B cell (primary cell): ENCODE results near the gene RPL23. TPM values are rescaled to one million over a fixed set of nuclear protein-coding genes. Genes with fewer than 3 reads are reported as not detected.

ENCODE experiments used
- ATAC-seq: fragments of 200-7000 bp; cut with Tn5 transposase; one replicate; pipeline ENCODE4 v1.10.0; 2021; ENCODE audit warnings: low read depth, mild to moderate bottlenecking, moderate number of reproducible peaks, moderate library complexity
- CTCF ChIA-PET: fragments of 350-600 bp; sonication (Branson Sonifier 250); formaldehyde crosslinking; loops from one replicate; lab custom pipeline; 2021; ENCODE audit warnings: antibody characterized with exemption, inconsistent platforms; lab: Charles Lee
- POLR2A ChIA-PET: fragments of 350-600 bp; sonication (Branson Sonifier 250); formaldehyde crosslinking; loops from one replicate; lab custom pipeline; 2021; ENCODE audit warnings: antibody characterized with exemption; lab: Charles Lee
- DNase-seq: peaks from one replicate; pipeline ENCODE4 v3.0.0; 2013
- H2AFZ ChIP-seq: 2 replicates; pipeline ENCODE4 v1.6.1; 2012; ENCODE audit warnings: mild to moderate bottlenecking, low read depth, low read length; ENCODE audit not compliant: insufficient read depth, poor library complexity, severe bottlenecking
- H3K27ac ChIP-seq, 2 donors: 1 replicate in 1 of 2; 2 replicates in 1 of 2; pipeline ENCODE4 v1.5.1; 2012 to 2013; ENCODE audit warnings: low read length in 2 of 2, mild to moderate bottlenecking in 2 of 2, moderate library complexity in 1 of 2
- H3K27me3 ChIP-seq, 4 experiments: fragments of 200-600 bp in 1 of 4; sonication (generic) in 1 of 4; replicated peaks in 1 of 4; 1 replicate in 2 of 4; 2 replicates in 2 of 4; pipeline versions ENCODE4 v1.6.1 to v1.7.0; 2013 to 2016; ENCODE audit warnings: low read length in 3 of 4, mild to moderate bottlenecking in 2 of 4, mixed read lengths in 1 of 4, moderate library complexity in 1 of 4; ENCODE audit not compliant: insufficient read depth in 4 of 4, control insufficient read depth in 3 of 4; ENCODE audit errors: control extremely low read depth in 1 of 4
- H3K36me3 ChIP-seq, 2 experiments: replicated peaks in 1 of 2; 1 replicate in 1 of 2; 2 replicates in 1 of 2; pipeline versions ENCODE4 v1.6.1 to v1.7.1; 2013; ENCODE audit warnings: low read length in 1 of 2; ENCODE audit not compliant: insufficient read depth in 2 of 2, control insufficient read depth in 1 of 2; ENCODE audit errors: control extremely low read depth in 1 of 2, extremely low read depth in 1 of 2
- H3K4me1 ChIP-seq, 2 donors: fragments of 200-600 bp in 1 of 2; sonication (generic) in 1 of 2; 1 replicate in 1 of 2; 2 replicates in 1 of 2; pipeline versions ENCODE4 v1.5.1 to v1.6.1; 2013 to 2017; ENCODE audit warnings: low read length in 2 of 2; ENCODE audit not compliant: control insufficient read depth in 2 of 2, insufficient read depth in 2 of 2
- H3K4me2 ChIP-seq: replicated peaks from 2 replicates; pipeline ENCODE3; 2012; ENCODE audit warnings: mild to moderate bottlenecking, low read depth, low read length; ENCODE audit not compliant: poor library complexity, severe bottlenecking
- H3K4me3 ChIP-seq, 5 experiments: fragments of 200-600 bp in 1 of 5; sonication (generic) in 1 of 5; 1 replicate in 3 of 5; 2 replicates in 2 of 5; pipeline versions ENCODE4 v1.5.1 to v1.7.0; 2011 to 2016; ENCODE audit warnings: low read length in 4 of 5, mild to moderate bottlenecking in 4 of 5, low read depth in 2 of 5, control low read depth in 1 of 5, moderate library complexity in 1 of 5; ENCODE audit not compliant: insufficient read depth in 1 of 5; ENCODE audit errors: control extremely low read depth in 1 of 5, extremely low read depth in 1 of 5
- H3K79me2 ChIP-seq: fragments of 200-600 bp; sonication (generic); one replicate; pipeline ENCODE4 v1.6.0; 2016; ENCODE audit warnings: low read length; ENCODE audit not compliant: control insufficient read depth, insufficient read depth
- H3K9ac ChIP-seq: fragments of 200-600 bp; sonication (generic); 2 replicates; pipeline ENCODE4 v1.6.1; 2017; ENCODE audit warnings: mild to moderate bottlenecking, low read length, moderate library complexity
- H3K9me3 ChIP-seq, 3 donors: one replicate each; pipeline versions ENCODE4 v1.6.1 to v1.7.1; 2013; ENCODE audit warnings: low read length in 2 of 3; ENCODE audit not compliant: control insufficient read depth in 2 of 3, insufficient read depth in 1 of 3; ENCODE audit errors: control extremely low read depth in 1 of 3
- H4K20me1 ChIP-seq: 2 replicates; pipeline ENCODE4 v1.6.0; 2012; ENCODE audit warnings: mild to moderate bottlenecking, low read length; ENCODE audit not compliant: insufficient read depth, control insufficient read depth, poor library complexity, severe bottlenecking
- H3K27ac Mint-ChIP-seq: one replicate; pipeline ENCODE4 v1.8.0; 2021; ENCODE audit warnings: mixed read lengths
- H3K27me3 Mint-ChIP-seq: one replicate; pipeline ENCODE4 v1.8.0; 2021; ENCODE audit warnings: mixed read lengths
- H3K4me1 Mint-ChIP-seq: one replicate; pipeline ENCODE4 v1.8.0; 2021; ENCODE audit warnings: mixed read lengths
- H3K4me3 Mint-ChIP-seq: one replicate; pipeline ENCODE4 v1.8.0; 2021; ENCODE audit warnings: mixed read lengths
- H3K9me3 Mint-ChIP-seq: one replicate; pipeline ENCODE4 v1.8.0; 2022; ENCODE audit warnings: mixed read lengths; ENCODE audit not compliant: insufficient read depth
- EZH2 ChIP-seq: IDR thresholded peaks from 2 replicates; pipeline ENCODE4 v1.6.1; 2012; ENCODE audit warnings: borderline replicate concordance, low read depth, mild to moderate bottlenecking, moderate library complexity, low read length; ENCODE audit not compliant: insufficient read depth, poor library complexity, severe bottlenecking
- WGBS: methylation state at CpG from one replicate; pipeline ENCODE4 v1.1.5; 2013; ENCODE audit warnings: missing lambda C conversion rate; ENCODE audit not compliant: insufficient coverage; 5-methylcytosine and 5-hydroxymethylcytosine counted together
- intact Hi-C: fragments of 100-400 bp; cut with micrococcal nuclease; formaldehyde crosslinking; loops from one replicate; pipeline ENCODE4 v1.10.0; 2022
- polyA plus RNA-seq: library from polyadenylated mRNA; depleted of rRNA; stranded (reverse); fragments of >200 nt; gene quantifications from 2 replicates; pipeline ENCODE4 v1.2.3, GENCODE V29; 2012
- total RNA-seq, 2 donors: library from RNA; stranded (reverse); fragments of 120-200 nt in 1 of 2; gene quantifications; 1 replicate in 1 of 2; 2 replicates in 1 of 2; pipeline versions ENCODE4 v1.2.3 to v1.2.4, GENCODE V29; 2013 to 2022
- TF ChIP-seq, protein P1 (sequence below): fragments of 200-600 bp; IDR thresholded peaks from one replicate; pipeline ENCODE4 v1.8.0; 2022; ENCODE audit warnings: antibody characterized with exemption, mild to moderate bottlenecking

The RPL23 gene
- total and polyA plus RNA-seq, 2 donors (not counting 1 experiment from before 2014, with no cell fraction given): 1,753 to 2,282 TPM

- 77% methylated on average over 5 of the region's 9 CpGs for WGBS
- peaks cover 57 to 70% of the 10 kb centered on the region in 2 donors for H3K4me1 ChIP-seq
- intact Hi-C loops: no loop called here
Observed at GRCh38 chr17:38872671-38873385, 19.3 kb upstream of the RPL23 start.

More at GRCh38 chr17:38872671-38873385, 19.3 kb upstream of the RPL23 start:
- no peaks in the 10 kb centered on the region for H3K27me3 ChIP-seq
- H3K9me3 Mint-ChIP-seq: no peaks in the 10 kb centered on the region
- H3K27me3 Mint-ChIP-seq: no peaks in the 10 kb centered on the region
- H2AFZ ChIP-seq: no peak overlapping the region
- H3K4me2 ChIP-seq: peak overlapping the region; percentile 97
- H3K36me3 ChIP-seq: peaks cover 0 to 20% of the 10 kb centered on the region in 2 experiments
- peak overlapping the region; percentile 22 to 75 for H3K27ac ChIP-seq
- TF ChIP-seq EZH2: no peak
- TF ChIP-seq, protein P1, sequence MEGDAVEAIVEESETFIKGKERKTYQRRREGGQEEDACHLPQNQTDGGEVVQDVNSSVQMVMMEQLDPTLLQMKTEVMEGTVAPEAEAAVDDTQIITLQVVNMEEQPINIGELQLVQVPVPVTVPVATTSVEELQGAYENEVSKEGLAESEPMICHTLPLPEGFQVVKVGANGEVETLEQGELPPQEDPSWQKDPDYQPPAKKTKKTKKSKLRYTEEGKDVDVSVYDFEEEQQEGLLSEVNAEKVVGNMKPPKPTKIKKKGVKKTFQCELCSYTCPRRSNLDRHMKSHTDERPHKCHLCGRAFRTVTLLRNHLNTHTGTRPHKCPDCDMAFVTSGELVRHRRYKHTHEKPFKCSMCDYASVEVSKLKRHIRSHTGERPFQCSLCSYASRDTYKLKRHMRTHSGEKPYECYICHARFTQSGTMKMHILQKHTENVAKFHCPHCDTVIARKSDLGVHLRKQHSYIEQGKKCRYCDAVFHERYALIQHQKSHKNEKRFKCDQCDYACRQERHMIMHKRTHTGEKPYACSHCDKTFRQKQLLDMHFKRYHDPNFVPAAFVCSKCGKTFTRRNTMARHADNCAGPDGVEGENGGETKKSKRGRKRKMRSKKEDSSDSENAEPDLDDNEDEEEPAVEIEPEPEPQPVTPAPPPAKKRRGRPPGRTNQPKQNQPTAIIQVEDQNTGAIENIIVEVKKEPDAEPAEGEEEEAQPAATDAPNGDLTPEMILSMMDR: no peak
- ChIA-PET CTCF (interaction anchor here (0.6 to 3.6 kb wide), 4 partner anchors 21 to 110 kb away, joined by 3 to 15 read pairs (median 4); no protein-coding TSS in a partner anchor), POLR2A (interaction anchor here (0.6 to 4.7 kb wide), 4 partner anchors 9 to 61 kb away, joined by 3 to 27 read pairs (median 12); partner anchors contain the start of gene LASP1NB)
- H3K9me3 ChIP-seq: no peaks in the 10 kb centered on the region
- H3K4me3 Mint-ChIP-seq: peak overlapping the region; percentile 99
- no peak overlapping the region for H3K4me3 ChIP-seq
- H4K20me1 ChIP-seq: peaks cover 76% of the 10 kb centered on the region
- H3K27ac Mint-ChIP-seq: peak overlapping the region; percentile 77
- H3K4me1 Mint-ChIP-seq: peaks cover 74% of the 10 kb centered on the region
- no peak for DNase-seq
- peaks cover 77% of the 10 kb centered on the region for H3K79me2 ChIP-seq
- peak overlapping the region; percentile 99 for H3K9ac ChIP-seq
- no peak for ATAC-seq
